ENCODE measurements around the gene BTBD9.

Gene BTBD9

GRCh38 chr6:38169977-38170526 is 469.7 kb downstream of the BTBD9 start:
- no peak for DNase-seq

GRCh38 chr6:38169221-38169976 is 470.3 kb downstream of the BTBD9 start:
- DNase-seq, result no peak

- no peak for DNase-seq
Observed at GRCh38 chr6:38168699-38169098, 471.0 kb downstream of the BTBD9 start.

DNA sequence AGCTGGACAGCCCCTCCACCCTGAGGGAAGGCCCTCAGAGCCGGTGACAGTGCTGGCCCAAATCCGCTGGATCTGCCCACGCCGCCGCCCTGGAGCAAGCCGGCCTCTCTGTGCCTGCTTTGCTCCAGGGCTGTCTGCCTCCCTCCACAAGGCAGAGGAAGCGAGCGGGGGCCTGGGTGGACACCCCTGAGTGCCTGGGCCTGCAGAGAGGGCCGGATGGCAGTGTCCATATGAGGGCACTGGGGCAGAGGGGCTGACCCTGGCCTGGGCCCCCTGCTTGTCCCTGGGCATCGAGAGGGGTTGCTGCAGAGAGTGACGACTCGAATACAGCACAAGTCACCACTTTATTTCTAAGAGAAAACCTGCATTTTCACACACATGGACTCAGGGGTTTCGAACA is 471.6 kb downstream of the BTBD9 start:
- no peak for DNase-seq

DNA sequence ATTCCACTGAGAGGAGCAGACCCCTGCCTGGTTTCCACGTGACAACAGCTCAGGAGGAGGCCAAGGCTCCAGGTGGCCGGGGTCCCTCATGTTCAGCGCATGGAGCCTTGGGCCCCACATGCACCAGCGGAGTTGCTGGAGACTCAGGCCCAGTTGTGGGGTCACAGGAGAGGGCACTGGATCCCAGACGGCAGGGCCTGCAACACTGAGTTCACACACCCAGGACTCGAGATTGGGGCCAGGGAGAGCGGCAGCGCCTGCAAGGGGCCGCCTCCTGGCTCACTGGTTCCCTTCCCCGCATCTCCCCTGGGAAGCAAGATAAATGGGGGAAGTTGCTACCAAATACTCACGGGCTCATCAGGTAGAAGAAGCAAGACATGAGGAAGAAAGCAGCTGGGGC is 472.1 kb downstream of the BTBD9 start:
- DNase-seq, result no peak

DNA sequence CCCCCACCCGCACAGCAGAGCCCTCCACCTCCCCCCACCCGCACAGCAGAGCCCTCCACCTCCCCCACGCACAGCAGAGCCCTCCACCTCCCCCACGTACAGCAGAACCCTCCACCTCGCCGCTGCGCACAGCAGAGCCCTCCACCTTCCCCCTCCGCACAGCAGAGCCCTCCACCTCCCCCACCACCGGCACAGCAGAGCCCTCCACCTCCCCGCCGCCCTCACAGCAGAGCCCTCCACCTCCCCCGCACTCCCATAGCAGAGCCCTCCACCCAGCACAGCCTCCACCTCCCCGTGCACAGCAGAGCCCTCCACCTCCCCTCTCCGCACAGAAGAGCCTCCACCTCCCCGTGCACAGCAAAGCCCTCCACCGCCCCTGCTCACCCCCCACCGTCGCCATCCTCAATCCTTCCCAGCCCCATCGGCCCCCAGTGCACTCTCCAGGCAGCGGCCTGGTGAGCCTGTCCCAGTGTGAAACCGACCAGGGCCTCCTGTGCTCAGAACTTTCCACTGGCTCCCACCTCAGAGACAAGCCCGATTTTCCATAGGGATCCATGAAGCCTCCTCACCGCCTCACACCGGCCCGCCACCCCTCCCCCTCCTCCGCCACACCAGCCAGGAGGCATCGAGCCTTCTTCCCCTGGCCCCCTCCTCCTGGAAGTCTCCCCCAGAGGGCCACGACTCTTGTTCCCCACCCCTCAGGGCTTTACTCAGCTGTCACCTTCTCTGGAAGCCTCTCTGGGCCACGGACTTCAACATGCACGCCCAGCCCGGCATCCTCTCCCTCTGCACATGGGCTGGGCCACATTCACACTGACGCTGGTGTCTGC is 473.1 kb downstream of the BTBD9 start:
- DNase-seq, result no peak

DNA sequence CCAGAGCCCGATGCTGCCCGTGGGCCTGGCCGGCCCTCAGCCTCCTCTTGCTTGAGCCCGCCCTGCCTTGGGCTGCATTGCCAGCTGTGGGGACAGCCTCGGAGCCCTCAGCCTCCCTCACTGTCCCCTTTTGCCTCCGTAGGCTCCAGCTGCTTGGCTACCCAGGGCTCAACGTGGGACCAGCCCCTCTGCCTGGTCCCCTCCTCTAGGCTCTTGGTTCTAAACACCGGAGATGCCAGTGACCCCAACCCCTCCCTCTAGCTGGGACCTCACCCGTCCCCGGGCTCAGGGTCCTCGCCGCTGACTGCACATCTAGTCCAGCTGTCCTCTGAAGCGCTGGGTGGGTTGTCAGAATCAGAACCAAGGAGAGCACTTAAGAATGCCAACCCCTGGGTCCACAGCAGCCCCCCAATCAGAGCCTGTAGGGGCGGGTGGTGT is 475.0 kb downstream of the BTBD9 start:
- no peak for DNase-seq

DNA sequence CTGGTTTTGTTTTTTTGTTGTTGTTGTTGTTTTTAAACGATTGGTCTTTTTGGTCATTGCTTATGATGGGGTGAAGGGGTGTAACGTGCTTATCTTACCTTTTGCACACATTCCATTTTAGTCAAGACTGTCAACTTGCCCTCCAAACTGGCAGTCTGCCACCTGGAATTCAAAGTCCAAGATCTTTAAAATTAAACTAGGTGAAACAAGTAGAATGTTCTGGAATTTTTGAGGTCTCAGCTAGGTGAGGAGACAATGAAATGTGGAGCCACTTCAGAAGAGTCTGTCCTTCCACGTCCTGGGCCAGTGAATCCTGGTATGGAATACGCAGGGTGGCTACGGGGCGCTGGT is 475.6 kb downstream of the BTBD9 start:
- DNase-seq, result no peak

GRCh38 chr6:38163186-38164130 is 476.3 kb downstream of the BTBD9 start:
- DNase-seq, result no peak

DNA sequence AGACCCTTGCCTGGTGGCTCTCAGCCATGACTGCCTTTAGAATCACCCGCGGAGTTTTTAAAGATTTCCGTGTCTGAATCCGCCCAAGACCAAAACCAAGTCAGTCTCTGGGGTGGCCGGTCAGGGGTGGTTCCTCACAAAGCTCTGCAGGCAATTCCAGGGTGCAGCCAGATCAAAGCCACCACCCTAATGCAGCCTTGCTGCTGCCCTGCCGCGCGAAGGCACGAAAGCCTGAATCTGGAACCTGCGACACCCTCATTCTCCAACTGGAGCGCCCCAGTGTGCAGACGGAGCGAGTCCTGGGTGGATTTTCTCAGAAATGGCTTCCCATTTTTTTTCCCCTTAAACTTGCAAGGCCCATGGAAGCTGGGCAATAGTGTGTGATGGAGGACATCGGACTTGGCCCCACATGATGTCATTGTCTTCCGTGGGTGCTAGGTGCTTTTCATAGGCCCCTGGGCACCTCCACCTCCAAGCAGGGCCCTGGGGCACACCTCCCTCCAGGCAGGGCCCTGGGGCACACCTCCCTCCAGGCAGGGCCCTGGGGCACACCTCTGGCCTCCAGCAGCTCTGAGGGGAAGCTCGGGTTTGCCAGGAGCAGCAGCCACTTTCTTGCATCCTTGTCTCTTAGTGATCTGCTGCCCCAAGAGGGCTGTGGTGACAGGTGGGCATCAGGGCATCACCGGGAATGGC is 477.1 kb downstream of the BTBD9 start:
- DNase-seq, result no peak

DNA sequence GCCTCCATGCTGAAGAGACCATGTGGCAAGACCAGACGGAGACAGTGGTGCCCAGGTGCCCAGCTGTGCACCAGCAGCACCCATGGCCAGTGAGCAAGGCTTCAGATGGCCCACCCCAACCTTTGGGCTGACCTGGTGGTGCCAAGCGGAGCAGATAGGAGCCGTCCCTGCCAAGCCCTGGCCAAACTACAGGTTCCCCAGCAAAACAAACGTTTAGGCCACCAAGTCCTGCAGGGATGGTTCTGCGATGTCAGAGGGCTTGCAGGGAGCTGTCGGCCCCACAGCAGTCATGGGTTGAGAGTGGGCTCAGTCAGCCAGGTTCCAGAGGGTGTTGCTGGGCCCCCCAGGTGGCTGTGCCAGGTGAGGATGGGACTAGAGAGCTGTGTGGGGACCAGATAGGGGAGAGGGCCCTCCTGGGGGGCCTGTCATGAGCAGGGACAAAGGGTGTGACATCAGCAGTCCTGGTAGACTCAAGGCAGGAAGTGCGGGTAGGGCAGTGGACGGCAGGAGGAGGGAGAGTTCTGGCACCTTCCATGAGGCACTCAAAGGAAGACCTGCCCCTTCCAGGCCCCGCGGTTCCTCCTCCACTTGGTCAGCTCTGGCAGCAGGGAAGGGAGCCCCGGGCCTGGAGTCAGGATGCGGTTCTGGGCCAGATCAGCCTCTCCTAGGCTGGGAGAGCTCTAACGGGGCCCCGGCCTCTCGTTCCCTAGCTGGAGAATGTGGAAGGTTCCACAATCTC is 477.8 kb downstream of the BTBD9 start:
- no peak for DNase-seq

DNA sequence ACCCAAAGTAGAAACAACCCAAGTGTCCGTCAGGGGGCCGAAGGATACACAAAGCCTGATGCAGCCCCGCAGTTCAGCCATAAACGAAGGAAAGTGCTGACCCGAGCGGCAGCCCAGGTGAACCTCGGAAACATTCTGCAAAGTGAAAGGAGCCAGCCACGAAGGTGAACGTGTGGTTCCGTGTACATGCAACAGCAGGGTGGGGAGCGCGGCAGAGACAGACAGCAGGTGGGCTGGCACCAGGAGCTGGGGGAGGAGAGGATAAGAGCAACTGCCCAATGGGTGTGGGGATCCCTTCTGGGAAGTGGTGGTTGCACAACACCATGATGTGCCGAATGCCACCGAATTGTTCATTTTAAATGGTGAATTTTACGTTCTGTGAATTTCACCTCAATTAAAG is 478.4 kb downstream of the BTBD9 start:
- DNase-seq, result no peak

DNA sequence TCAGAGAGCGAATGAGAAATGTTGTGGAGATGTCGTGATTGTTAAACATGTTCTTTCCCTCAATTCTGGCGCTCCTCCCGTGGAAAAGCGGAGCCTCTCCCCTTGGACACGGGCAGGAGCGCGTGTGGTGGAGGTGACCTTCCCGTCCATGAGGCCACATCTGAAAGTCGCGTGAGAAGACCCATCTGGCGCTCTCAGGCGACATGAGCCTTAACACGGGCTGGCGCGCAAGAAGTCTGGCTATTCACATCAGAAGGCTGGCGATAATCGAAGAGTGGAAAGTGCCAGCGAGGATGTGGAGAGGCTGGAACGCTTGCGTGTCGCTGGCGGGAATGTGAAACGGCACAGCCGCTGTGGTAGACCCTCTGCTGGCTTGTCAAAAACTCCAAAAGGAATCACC is 478.9 kb downstream of the BTBD9 start:
- no peak for DNase-seq

- no peak for DNase-seq
Observed at GRCh38 chr6:38159596-38159995, 480.1 kb downstream of the BTBD9 start.

- no peak for DNase-seq
Observed at GRCh38 chr6:38158762-38159350, 480.9 kb downstream of the BTBD9 start.

GRCh38 chr6:38157905-38158304 is 481.8 kb downstream of the BTBD9 start:
- DNase-seq, result no peak

DNA sequence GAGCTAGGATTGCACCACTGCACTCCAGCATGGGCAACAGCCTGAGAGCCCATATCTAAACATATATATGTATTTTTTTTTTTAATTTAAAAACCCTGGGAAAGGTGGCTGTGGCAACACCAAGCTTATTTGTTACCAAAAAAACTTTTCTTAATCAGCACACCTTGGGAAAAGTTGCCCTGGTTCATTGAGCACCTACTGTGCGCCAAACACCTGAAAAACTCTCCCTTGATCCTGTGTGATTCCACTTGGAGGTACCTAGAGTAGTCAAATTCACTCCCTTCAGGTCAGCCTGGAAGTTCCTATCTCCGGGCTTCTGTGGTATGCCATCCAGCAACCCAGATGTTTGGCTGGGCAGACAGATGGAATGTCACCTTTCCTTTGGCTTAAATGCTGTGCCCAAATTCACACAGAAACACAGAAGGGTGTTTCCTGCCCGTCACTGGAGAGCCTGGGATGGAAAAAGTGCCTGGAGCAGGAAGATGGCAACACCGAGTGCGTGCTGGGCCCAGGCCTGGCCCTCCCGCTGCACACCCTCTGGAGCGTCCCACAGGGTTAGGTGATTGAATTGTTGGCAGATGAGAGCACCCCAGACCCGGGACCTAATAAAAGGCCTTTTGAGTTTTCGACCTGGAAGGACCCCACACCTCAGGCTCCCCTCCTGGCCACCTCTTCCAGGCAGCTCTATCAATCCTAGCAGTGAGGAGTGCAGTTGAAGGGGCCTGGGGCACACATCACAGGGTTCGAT is 482.7 kb downstream of the BTBD9 start:
- no peak for DNase-seq

DNA sequence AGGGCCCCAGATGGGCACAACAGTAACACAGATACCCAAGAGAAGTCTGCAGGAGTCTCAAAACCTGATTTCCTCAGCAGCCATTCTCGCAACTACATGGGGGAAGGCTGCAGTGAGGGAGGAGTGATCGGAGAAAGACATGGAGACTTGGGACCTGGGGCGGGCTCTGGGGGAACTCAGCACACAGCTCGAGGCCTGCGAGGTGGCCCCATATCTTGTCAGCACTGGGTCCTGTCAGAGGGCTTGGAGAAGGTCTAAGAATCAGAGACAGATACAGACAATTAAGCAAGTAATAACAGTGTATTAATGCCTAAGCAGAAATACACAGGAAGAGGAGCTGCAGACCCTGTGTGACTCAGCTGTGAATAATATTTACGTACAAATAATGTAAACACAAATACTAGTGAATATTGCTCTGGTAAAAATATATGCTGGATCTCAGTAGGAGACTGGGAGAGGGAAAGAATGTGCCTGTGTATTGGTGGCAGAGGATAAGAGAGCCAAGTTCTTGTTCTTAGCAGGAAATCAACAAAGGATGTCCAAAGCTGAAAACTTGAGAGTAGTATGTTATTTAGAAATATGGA is 484.0 kb downstream of the BTBD9 start:
- DNase-seq, result no peak

DNA sequence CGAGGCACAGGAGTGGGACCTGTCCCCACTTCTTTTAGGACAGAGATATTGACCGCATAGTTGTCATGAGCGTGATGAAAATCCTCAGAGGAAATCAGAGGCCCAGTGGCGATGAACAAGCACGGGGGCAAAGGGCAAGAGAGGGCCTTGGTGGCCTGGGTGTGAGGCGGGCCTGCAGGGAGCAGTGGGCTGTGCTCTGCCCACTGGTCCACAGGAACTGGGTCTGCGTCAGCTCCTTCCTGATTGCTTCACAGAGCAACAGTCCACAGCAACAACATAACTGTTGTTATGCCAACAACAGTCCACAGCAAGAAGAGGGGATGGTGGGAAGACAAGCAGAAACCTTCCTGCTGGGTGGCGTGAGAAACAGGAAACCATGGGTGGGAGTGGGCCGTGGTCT is 484.6 kb downstream of the BTBD9 start:
- no peak for DNase-seq

GRCh38 chr6:38154731-38155130 is 485.0 kb downstream of the BTBD9 start:
- DNase-seq, result no peak

Data from eye (tissue), 1 donor.